HG03378 (cell line): ENCODE results near the gene CYP2A6.
"Not testable (repeated sequence)": the region's sequence is repeated elsewhere in the genome, so short reads cannot be mapped to it uniquely, and the experiment has no call there.

Source experiments
- ATAC-seq: cut with Tn5 transposase; IDR thresholded peaks from one replicate; pipeline ENCODE4 v1.9.1; 2021; ENCODE audit warnings: mild to moderate bottlenecking, moderate library complexity; ENCODE audit not compliant: unreplicated experiment

Gene CYP2A6

DNA sequence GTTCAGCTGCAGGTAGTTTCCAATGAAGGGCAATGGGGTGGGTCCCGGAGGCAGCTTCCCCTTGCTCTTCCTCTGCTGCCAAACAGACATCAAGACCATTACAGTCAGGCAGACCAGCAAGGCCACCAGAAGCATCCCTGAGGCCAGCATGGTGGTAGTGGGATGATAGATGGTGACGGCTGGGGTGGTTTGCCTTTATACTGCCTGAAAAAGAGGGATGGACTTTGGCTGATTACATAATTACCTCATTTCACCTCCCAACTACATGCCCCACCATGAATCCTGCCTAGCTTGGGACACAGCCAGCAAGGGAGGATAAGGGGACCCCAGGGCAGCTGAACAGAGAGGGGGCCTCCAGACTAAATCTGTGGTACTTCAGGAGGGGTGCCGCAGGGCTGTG is at the start of gene CYP2A6:
Gene CYP2A6 (minus strand): TSS at position 171 of the 400 bp plus-strand sequence. CDS start 21 bp downstream, at position 150.
- not testable (repeated sequence) for ATAC-seq

GRCh38 chr19:40899964-40900363 is 49.7 kb upstream of the CYP2A6 start:
- not testable (repeated sequence) for ATAC-seq

- not testable (repeated sequence) for ATAC-seq
Observed at GRCh38 chr19:40896843-40897789, 46.9 kb upstream of the CYP2A6 start.

- no peak for ATAC-seq
Observed at GRCh38 chr19:40896418-40896796, 46.2 kb upstream of the CYP2A6 start.

DNA sequence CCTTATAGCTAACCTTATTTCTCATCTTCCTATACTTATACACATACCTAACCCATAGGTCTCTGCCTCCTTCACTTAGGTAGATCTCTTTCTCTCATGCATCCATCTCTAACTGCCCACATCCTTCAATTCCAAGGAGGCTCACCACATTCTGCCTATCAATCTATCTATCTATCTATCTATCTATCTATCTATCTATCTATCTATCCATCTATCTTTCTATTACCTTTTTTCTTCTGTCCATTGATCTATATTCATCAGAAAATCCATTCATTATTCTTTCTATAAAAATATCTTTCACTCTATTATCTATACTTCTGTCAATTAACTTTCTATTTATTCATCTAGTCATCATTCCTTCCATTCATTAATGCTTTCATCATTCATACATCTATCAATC is 42.9 kb upstream of the CYP2A6 start:
- no peak for ATAC-seq

DNA sequence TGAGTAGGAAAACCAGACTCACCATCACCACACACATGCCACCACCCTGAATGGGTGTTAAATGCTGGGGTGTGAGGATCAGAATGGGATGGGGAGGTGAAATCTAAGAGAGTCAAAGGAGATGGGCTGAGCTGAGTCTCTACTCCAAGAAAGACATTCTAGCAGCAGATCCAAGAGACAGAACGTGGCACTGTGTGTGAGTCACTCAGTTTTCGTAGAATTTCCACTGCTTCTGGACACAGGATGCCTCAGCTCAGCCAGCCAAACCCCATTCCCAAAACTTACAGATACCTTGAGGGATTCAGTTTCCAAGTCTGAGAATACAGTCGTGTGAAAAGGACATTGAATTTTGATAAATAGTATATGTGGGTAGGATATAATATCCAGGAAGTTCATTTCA is 39.1 kb upstream of the CYP2A6 start:
- no peak for ATAC-seq

DNA sequence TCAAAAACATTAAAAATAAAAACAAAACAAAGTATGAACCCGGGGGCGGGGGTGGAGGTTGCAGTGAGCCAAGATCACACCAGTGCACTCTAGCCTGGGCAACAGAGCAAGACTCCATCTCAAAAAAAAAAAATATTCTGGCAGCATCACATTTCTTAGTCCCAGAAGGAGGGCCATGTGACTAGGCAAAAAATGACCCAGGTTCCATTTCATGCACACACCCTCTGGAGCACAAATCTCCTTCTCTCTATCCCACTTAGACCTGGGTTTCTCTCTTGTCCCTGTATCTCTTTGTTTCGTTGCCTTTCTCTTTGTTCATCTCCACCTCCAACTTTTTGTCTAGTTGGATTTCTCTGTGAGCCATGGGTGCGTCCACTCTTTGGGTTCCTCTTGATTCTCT is 37.9 kb upstream of the CYP2A6 start:
- ATAC-seq, result no peak

DNA sequence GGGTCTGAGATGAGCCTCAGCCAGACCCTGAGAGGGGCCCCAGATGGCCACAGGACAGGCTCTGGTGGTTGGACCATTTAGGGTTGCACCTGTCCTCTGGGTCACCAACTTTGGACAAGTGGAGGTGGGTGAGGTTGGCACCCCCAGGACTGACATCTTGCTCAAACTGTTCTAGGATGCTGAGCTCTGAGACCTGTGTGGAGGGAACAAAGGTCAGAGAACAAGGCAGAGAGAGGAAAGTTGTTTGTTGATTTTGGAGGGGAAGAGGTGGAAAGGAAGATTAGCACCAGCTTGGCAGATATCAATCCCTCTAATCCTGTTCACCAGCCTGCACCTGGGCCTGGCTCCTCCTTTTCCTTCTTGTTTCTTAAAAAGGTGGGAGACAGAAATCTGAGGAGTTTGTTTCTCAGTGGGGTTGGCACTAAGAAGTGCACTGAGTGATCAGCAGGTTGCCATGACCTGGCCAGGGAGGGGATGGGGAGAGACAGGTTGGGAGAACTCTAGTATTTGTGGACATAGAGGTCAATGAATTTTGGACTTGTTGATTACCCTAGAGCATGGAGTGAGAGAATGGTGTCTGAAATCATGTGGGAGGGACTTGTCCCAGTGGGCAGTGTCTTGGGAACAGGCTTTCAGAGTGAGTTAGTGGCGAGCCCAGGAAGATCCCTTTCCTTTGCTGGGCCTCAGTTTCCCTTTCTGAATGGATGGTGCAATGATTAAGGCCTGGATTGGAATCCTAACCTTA is 34.1 kb upstream of the CYP2A6 start:
- not testable (repeated sequence) for ATAC-seq

- not testable (repeated sequence) for ATAC-seq
Observed at GRCh38 chr19:40882062-40882461, 31.8 kb upstream of the CYP2A6 start, which contains the start of gene CYP2A7. TSS of gene CYP2A7 (minus strand) at chr19:40882231. CDS start at chr19:40882210, 21 bp downstream.

DNA sequence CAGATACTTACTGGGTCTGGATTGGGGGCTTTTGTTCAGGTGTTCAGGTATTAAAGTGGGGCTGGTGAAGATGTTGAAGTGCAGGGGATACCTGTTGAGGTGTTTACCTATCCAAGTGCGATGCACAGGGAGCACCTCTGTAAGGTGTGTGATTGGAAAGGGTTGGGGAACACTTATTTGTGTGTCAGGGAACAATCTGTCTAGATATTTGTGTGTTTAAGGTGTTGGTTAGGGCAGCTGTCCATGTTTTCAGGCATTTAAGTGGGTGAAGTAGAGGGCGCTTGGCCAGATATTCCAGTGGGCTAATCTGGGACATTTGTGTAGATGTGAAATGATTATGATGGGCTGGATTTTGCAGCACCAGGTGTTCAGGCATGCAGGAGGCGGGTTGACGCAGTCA is 29.1 kb upstream of the CYP2A6 start:
- not testable (repeated sequence) for ATAC-seq

DNA sequence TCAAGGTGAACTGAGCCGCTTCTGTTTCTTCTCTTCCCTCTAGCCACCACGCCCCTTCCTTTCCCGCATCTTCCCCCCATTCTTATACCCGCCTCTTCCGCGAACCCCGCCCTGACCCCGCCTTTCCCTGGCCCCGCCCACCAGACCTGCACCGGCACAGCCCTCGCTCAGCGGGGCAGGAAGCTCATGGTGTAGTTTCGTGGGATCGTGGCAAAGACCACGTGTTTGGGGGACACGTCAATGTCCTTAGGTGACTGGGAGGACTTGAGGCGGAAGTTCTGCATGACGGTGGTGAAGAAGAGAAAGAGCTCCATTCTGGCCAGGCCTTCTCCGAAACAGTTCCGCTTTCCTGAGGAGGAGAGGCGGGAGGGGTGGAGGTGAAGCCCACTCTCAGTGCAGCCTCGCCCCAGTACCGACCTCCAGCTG is 25.3 kb upstream of the CYP2A6 start:
- not testable (repeated sequence) for ATAC-seq

DNA sequence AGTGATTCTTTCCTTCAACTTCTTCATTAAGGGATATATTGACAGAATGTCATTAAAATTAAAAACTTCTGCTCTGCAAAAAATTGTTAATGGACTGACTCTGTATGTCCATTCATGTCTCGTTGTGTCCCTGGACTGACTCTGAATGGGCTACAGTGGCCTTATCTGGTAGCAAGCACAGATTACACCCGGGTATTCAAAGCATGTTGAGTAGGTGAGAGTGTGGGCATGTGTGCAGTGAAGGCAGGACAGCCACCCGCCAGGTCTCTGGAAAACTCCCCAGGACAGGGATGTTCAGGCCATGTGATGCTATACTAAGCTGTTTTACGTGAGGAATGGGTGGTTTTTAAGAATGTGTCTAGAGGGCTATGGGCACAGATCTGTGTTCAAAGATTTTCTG is 24.6 kb upstream of the CYP2A6 start:
- ATAC-seq, result not testable (repeated sequence)

- not testable (repeated sequence) for ATAC-seq
Observed at GRCh38 chr19:40873873-40874272, 23.6 kb upstream of the CYP2A6 start.

DNA sequence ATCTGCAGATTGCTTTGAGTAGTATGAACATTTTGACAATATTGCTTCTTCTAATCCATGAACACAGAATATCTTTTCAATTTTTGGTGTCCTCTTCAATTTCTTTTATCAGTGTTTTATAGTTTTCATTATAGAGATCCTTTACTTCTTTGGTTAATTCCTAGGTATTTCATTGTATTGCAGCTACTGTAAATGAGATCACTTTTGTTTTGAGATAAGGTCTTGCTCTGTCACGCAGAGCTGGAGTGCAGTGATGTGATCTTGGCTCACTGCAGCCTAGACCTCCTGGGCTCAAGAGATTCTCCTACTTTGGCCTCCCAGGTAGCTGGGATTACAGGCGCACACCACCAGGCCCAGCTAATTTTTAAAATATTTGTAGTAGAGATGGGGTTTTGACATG is 22.0 kb upstream of the CYP2A6 start:
- ATAC-seq, result no peak

DNA sequence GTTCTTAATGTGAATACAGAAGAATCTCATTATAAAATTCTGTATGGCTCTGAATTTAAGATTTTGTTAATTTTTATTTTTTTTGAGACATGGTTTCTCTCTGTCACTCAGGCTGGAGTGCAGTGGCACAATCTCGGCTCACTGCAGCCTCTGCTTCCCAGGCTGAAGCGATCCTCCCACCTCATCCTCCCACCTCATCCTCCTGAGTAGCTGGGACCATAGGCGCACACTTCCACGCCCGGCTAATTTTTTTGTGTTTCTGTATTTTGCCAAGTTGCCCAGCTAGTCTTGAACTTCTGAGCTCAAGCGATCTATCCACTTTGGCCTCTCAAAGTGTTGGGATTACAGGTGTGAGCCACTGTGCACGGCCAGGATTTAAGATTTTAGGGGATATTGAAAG is 17.5 kb upstream of the CYP2A6 start:
- ATAC-seq, result no peak

- not testable (repeated sequence) for ATAC-seq
Observed at GRCh38 chr19:40864739-40865496, 14.7 kb upstream of the CYP2A6 start.

DNA sequence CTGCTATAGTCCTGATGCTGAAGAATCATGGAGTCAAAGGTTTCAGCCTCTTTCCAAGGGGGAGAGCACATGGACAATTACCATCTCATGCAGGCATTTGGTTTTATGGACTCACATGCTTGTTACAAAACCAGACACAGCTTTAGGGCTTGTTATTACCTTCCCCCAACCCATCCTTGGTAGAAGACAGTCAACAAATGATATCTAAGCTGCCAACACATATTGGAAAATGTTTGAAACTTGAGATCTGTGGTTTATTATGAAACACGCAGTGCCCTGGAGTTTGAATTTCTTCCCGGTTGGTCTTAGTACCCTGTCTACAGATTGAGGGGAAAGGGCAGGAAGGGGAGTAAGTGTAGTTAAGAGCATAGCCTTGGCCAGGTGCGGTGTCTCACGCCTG is 12.5 kb upstream of the CYP2A6 start:
- ATAC-seq, result no peak

DNA sequence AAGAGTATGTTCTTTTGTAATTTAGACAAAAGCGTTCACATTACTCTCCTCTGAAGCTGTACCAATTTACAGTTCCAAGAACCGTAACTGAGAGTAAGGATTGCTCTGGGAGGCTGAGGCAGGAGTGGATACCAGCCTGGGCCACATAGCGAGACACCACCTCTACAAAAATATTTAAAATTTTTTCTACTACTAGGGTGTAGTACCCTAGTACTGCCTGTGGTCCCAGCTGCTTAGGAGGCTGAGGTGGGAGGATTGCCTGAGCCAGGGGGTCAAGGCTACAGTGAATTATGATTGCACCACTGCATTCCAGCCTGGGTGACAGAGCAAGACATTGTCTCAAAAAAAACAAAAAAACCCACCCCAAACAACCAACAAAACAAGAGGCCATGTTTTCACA is 12.1 kb upstream of the CYP2A6 start:
- ATAC-seq, result no peak

- no peak for ATAC-seq
Observed at GRCh38 chr19:40858109-40858508, 7.9 kb upstream of the CYP2A6 start.

DNA sequence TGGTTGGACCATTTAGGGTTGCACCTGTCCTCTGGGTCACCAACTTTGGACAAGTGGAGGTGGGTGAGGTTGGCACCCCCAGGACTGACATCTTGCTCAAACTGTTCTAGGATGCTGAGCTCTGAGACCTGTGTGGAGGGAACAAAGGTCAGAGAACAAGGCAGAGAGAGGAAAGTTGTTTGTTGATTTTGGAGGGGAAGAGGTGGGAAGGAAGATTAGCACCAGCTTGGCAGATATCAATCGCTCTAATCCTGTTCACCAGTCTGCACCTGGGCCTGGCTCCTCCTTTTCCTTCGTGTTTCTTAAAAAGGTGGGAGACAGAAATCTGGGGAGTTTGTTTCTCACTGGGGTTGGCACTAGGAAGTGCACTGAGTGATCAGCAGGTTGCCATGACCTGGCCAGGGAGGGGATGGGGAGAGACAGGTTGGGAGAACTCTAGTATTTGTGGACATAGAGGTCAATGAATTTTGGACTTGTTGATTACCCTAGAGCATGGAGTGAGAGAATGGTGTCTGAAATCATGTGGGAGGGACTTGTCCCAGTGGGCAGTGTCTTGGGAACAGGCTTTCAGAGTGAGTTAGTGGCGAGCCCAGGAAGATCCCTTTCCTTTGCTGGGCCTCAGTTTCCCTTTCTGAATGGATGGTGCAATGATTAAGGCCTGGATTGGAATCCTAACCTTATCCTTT is 2.4 kb upstream of the CYP2A6 start:
- ATAC-seq, result not testable (repeated sequence)
